HG03095 (cell line): ENCODE data around the gene TTC28.
"Not testable (repeated sequence)": the region's sequence is repeated elsewhere in the genome, so short reads cannot be mapped to it uniquely, and the experiment has no call there.

ENCODE experiments used
- ATAC-seq: cut with Tn5 transposase; IDR thresholded peaks from one replicate; pipeline ENCODE4 v1.9.1; 2021; ENCODE audit warnings: moderate library complexity; ENCODE audit not compliant: unreplicated experiment

TTC28 gene

DNA sequence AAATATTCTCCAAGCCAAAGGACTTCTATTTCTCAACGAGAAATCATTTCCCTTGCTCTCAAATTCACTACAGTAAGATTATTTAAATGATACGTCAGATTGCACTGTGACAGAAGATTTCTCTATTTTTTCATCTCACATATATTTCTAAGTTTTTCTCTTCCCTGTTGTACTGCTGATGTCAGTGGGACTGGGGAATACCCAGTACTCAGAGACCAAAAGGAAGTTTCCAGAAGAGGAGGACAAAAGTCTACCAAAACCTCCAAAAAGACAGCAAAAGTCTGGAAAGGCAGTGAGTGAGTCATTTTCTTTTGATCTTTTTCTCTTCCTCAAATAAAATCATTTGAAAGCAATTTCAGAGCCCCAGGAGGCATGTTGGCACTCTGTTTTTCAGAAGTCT lies 610.8 kb downstream of the TTC28 start:
- no peak for ATAC-seq

DNA sequence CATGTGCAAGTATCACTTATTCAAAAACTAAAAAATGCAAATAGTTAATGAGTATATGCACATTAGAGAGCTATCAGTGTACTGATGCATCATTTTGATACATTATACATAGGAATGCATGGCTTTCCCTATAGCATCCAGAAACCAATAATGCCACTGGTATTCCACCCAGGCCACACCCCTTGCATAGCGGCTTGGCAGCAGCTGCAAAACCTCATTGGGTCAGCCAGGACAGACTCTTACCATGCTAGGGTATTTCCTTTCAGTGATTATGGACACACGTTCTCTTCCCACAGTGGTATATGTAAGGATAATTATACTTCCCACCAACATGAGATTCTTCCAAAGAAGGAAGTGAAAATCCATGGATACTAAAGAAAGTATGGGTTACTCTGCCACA lies 614.7 kb downstream of the TTC28 start:
- ATAC-seq: no peak

DNA sequence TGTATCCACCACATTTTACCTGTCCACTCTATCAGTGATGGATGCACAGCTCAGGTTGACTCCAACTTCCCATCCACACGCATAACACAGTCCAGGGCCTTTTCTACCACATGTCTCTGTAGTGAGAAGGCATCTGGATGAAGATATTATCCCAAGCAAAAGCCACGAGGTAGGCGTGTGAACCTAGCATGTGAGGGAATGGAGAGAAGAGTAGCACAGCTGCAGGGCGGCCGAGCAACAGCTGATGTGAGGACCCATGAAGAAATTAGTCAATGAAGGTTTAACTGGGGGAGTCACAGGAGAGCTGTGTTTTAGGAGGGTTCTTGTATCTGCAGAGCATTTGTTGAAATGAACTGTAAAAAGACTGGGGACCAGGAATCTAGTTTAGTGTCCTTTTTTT lies 616.0 kb downstream of the TTC28 start:
- no peak for ATAC-seq

DNA sequence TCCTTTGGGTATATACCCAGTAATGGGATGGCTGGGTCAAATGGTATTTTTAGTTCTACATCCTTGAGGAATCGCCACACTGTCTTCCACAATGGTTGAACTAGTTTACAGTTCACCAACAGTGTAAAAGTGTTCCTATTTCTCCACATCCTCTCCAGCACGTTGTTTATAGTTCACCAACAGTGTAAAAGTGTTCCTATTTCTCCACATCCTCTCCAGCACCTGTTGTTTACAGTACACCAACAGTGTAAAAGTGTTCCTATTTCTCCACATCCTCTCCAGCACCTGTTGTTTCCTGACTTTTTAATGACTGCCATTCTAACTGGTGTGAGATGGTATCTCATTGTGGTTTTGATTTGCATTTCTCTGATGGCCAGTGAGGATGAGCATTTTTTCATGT lies 619.0 kb downstream of the TTC28 start:
- not testable (repeated sequence) for ATAC-seq

DNA sequence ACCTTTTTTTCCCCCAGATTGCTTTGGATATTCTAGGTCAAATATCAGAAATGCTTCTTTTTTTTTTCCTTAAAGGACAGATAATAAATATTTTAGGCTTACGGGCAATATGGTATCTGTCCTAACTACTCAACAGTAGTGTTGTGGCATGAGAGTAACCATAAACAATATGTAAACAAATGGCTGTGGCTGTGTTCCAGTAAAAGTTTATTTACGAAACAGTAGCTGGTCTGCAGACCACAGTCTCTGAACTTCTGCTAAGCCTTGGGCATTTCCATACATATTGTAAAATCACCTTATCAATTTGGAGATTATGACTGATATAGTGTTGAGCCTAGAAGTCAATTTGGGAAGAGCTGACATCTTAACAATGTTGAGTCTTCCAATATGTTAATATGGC lies 621.6 kb downstream of the TTC28 start:
- ATAC-seq: no peak

DNA sequence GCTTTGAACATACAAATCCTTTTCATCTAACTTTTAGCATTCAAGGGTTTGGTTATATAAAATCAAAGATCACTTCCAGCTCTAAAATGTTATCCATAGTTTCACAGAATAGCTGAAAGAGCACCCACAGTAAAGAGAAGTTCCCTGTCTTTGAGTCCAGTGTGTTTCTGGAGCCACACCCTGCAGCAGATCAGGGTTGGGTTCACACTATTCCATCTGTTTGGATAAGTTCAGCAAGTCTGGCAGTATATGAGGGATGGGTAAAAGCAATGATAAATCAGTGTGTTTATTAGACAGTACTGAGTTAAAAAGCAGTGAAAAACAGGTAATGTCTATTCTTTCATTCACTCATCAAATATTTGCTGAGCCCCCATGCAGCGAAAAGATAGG lies 624.8 kb downstream of the TTC28 start:
- no peak for ATAC-seq

DNA sequence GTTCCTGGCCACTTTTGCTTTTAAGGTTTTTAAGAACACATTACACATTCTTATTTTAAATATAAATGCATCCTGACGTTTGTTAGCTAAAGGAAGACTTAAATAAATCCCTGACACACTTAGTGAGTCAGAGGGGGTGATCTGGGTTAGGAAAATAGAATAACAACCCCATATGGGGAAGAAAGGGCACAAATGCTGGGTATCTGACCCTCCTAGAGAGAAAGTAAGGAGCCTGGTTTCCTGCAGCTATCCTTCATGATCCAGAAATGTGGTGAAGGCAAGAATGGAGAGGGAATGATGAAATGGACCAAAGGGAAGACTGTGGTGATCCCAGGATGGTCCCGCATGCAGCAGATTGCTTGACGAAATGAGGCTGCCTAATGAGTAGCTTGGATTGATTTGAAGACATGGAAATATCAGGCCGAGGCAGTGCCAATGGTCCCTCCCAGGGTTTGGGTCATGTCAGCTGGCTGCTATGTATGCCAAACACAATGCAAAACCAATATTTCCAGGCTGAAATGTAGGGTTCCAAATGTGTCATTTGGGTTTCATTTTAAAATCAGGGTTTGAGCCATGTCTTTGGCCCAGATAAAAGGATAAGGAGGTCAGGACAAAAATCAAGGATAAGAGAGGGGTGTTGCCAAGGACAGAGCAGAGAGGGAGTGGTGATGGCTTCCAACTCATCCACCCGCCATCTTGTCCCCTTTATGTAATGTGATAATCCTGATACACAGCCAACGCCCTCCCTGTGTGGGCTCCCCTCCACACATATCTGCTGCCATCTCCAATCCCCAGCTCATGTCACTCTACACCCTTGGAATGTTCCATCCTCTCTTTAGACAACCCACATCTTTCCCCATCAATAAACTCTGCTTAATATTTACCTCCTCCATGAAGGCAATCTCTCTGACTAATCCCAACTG lies 625.5 kb downstream of the TTC28 start:
- ATAC-seq: no peak

DNA sequence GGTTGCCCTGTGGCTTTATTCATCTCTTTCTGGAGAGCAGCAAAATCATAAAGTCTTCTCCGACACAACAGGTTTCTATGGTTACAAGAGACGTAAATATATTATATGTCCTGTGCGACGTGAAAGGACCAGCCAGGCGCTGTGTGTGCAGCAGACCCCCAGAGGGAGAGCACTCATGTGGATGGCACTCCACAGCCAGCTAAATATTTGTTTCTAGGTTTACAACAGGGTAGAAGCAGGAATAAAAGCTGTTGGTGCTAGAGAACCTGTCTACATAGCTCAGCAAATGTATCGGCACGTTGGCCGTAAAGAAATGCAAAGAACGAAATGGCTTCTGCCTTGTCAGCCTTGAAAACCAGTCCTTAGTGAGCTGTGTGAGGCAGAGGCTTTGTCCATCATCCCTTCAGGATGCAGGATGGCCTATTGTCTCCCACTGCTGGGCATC lies 626.8 kb downstream of the TTC28 start:
- ATAC-seq: no peak

DNA sequence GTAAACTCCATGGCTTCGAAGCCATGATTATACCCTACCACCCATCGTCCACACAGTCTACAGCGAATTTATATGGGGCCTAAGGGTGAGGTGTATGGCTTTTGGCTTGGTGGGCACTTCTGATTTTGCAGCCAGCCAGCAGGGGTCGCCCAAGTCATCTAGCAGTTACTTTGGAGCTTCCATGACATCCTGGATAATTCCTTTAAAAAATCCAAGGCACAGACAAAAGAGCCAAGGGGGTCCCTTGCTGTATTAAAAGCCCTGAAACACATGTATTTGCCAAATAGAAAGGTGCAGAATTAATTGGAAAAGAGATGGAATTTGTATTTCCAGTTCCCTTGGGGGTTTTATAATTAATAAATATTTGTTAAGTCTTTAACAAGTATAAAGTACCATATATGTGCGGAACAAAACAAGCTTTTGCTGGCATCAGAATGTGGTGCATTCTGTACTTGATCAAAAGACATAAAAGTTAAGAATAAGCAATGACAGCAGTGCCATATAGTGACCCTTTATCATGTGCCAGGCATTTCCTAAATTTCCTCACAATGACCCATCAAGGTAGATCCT lies 627.8 kb downstream of the TTC28 start:
- ATAC-seq: no peak

DNA sequence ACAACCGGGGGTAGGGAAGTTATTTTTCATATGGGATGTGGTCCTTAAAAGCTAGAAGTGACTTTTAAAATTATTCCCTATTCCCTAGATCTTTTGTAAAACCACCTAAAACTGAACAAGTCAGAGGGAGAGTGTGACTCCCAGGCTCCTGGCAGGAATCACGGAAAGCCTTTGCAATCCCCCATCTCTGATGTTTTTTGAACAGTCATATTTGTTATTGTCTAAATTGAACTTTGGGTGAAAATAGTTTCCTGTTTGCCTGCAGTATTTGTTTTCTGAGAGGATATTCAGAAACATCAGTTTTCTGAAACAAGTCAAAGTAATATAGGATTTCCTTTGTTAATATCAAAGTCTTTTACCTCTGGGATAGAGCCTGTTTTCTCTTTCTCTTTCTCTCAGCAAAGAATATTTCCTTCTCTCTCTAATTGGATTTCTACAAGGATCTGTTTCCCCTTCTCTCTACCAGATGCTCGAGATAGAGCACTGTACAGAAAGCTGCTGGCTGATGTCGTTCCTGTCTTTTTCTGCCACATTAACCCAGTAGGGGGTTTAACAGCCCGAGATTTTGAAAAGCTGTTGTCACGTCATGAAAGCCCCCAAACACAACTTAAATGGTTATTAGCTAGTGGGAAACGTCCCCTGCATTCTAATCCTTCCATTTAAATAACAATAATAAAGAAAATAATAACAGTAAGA lies 628.4 kb downstream of the TTC28 start:
- no peak for ATAC-seq

DNA sequence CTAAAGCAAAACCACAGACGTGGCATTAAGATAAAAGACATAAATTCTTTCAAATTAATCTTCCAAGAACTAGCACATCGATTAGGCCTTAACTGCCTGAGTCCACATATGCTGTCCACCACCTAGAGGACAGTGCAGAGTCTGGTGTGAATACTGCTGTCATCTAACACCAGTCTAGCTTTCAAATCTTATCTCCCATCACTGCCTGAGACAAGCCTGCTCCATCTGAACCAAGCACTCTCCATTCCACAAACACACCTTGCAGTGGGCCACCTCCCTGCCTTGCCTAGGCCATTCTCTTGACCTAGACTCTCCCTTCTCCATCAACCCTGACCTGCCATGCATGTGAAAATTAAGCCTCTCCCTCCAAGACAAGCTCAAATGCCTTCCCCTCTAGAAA lies 631.1 kb downstream of the TTC28 start:
- no peak for ATAC-seq

DNA sequence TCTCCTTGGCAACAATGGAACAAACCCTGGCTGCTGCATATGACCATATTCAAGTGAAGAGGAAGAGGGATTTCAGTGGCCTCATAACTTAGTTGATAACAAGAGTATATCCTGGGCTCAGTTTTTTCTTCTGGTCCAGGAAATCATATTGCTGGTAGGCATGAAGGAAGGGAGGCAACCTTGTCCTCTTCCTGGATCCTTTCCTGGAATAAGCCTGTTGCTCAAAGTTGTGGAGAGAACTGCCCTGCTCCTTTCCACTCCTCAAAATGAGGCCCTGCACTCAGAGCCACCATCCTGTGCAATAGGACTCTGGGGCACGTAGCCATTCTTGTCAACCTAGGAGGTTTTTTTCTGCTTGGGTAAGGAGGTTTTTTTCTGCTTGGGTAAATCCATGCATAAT lies 631.9 kb downstream of the TTC28 start:
- ATAC-seq: no peak

DNA sequence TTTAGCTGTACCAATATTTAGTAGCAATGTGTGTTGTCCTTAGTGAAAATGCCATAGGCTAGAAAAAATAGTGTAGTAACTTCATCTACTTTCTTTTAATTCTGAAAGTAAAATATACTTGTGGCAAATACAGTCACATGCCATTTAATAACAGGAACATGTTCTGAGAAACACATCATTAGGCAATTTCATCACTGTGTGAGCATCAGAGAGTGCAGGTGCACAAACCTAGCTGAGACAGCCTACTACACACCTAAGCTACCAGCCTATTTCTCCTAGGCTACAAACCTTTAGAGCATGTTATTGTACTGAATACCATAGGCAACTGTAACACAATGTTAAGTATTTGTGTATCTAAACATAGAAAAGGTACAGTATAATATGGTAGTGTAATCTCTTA lies 633.5 kb downstream of the TTC28 start:
- ATAC-seq: no peak

DNA sequence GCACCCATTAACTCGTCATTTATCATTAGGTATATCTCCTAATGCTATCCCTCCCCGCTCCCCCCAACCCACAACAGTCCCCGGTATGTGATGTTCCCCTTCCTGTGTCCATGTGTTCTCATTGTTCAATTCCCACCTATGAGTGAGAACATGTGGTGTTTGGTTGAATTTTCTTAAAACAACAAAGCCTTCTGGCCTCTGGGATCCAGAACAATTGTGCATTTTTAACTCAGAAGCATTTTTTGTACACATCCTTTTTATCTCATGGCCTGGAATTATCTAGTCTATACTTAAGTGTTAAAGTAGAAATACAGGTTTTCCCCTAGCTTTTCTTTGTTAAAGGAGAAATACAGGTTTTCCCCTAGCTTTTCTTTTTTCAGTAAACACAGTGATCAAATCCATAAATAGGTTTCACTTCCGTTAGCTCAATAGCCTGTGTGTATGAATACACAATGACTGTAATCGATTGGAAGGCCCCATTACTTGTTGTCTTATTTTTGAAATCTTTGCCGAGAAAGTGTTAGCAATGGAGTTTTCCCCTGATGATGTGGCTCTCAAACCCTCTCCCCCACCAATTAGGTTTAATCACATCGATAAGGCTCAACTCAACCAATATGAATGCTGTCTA lies 635.0 kb downstream of the TTC28 start:
- no peak for ATAC-seq

DNA sequence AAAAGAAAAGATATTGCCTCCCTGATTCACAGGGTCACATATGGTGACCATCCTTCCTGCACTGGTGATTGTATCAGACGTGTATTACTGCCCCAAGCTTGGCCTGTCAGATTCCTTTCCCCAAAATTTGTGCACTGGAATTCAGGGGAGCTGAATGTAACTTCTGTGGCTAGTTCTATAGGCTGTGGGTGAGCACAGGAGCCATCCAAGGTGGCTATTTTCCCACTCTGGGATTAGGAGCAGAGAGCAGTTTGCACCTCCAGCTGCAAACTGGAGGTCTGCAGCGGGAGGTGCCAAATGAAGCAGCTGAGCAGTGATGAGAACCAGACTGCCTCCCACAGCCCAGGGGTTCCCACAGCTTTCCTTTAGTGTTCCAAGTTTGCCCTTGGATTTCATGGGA lies 636.4 kb downstream of the TTC28 start:
- no peak for ATAC-seq

DNA sequence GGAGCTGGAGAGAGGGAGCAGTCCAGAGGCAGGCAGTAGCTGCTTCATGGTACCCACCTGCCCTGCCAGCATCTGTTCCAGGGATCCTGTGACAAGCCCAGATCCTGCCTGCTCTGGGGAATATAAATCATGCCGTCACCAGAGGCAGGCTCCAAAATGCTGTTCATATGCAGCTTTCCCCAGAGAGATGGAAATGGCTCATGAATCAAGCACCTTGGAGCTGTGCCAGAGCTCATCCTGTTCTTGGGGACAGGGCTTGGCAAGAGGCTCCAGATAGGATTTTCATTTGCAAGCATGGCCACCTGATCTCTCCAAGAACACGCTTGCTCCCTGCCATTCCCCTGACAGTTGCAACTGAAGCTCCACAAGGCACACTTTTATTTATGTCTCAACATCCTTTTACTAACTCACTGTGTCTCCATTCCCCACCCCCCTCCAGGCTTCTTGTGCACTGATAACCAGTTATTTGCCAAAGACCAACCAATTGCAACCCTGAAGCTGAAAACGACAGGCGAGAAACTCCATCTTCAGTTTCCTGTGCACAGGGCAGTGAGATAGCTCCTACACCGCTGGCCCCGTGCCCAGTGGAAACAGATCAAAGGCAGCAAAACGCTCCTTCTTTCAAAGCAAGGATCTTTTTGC lies 644.8 kb downstream of the TTC28 start:
- ATAC-seq: no peak

DNA sequence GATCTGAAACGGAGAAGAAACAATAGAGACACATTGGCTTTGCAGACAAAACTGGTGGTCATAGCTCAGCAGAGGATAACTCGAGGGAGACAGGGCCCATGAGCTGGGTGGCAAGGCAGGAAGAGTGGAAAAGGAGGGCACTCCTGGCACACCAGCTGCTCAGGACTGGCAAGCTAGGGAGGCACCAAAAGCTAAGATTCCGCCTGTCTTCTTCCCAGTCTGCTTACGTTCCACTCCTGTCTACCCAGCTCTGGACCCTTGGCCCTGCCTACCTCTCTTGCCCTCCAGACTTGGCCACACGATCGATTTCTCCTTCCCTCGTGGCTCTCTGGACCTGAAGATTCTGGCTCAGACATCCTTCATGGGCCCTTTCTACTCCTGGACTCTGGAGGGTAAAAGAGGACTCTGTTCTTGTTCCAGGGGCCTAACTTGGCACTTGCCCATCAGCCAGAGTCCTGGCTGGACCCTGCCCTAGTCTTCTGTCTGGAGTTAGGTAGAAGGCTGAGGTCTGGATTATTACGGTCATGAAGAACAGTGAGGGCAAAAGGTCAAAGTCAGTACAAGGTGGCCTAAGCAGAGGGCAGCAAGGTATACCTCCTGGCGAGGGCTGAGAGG lies 645.4 kb downstream of the TTC28 start:
- ATAC-seq: no peak

DNA sequence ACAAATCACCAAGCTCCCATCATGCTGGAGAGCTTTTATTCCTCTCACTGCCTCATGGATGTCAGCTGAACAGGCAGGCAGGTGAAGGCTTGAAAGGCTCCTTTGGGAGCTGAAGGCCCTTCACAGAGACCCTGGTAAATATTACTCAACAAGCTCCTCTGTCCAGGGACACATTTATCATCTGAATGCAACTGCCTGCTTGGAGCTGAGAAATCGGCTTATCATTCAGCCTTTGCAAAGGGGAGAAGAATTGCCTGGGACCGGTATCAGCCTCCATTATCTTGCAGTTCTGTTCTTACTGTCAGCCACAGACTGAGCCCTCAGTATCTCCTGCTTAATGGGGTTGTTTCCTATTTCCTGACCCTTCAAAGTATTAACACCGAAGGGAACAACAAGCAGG lies 646.8 kb downstream of the TTC28 start:
- ATAC-seq: no peak

DNA sequence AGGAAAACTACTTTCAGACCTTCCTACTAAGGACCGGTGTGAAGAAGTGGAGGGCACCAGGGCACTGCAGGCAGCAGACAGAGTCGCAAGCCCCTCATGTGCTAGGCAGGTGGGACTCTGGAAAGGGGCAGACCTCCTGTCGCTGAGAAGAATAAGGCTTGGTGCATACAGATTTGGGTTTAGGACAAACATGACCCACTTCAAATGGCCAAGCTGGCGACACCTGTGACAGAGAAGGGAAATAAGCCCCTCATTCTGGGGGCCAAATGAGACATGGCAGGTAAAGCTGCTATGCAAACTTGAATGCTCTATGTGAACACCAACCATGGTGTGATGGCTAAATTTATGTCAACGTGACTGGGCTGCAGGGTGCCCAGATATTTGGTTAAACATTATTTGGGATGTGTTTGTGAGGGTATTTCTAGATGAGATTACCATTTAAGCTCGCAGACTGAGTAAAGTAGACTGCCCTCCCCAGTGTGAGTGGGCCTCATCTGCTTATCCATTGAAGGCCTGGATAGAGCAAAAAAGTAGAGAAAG lies 648.2 kb downstream of the TTC28 start:
- ATAC-seq: no peak

DNA sequence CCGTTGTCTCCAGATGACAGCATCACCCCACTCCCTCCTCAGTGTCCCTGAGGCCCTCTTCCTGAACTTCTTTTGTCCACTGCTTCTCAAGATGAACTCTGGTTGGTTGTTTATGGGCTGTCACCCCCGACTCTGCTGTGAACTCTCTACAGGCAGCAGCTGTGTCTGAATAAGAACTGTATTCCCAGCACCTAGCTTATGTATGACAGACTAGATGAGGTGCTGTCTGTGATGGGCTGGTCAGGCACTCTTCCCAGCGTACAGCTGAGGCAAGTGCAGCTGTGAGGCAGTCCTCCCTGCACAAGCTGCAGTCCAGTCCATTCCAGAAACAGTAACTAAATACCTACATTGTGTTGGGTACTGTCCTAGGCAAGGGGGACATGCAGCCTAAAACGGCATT lies 649.2 kb downstream of the TTC28 start:
- no peak for ATAC-seq
